OCI-LY7 (cell line): ENCODE data around the gene TSTD2. TPM values are rescaled to one million over a fixed set of nuclear protein-coding genes. Genes with fewer than 3 reads are reported as not detected.

Experiments
- Bru-seq: library from RNA; stranded (reverse); fragments of 400-500 nt; gene quantifications from one replicate; lab custom pipeline; 2021; lab: Mats Ljungman, UMichigan
- BruChase-seq, 2 experiments: library from RNA; stranded (reverse); fragments of 400-500 nt; gene quantifications; one replicate each; lab custom pipeline; 2021; lab: Mats Ljungman, UMichigan
- BruUV-seq: library from RNA; stranded (reverse); fragments of 400-500 nt; replicated peaks from 2 replicates; lab custom pipeline; 2021; lab: Mats Ljungman, UMichigan
- CTCF ChIA-PET: fragments of 300-600 bp; sonication (Branson Sonifier 250); formaldehyde crosslinking; loops from one replicate; lab custom pipeline; 2022; ENCODE audit warnings: antibody characterized with exemption; ENCODE audit not compliant: unreplicated experiment; lab: Charles Lee
- POLR2A ChIA-PET: fragments of 300-600 bp; sonication (Branson Sonifier 250); formaldehyde crosslinking; loops from one replicate; lab custom pipeline; 2022; ENCODE audit warnings: antibody characterized with exemption; lab: Charles Lee
- DNase-seq: peaks from one replicate; pipeline ENCODE4 v3.0.0-alpha.2; 2015; ENCODE audit warnings: low spot score
- H2AFZ ChIP-seq: fragments of 200-600 bp; sonication (generic), shearing (Covaris generic); 2 replicates; pipeline ENCODE4 v1.6.1; 2014; ENCODE audit warnings: mild to moderate bottlenecking, antibody characterized with exemption, low read length, moderate library complexity
- H3K27ac ChIP-seq: fragments of 200-600 bp; sonication (generic); 2 replicates; pipeline ENCODE4 v1.5.1; 2014; ENCODE audit warnings: mixed run types, low read depth, mild to moderate bottlenecking, moderate library complexity, low read length, inconsistent platforms; ENCODE audit not compliant: poor library complexity, severe bottlenecking
- H3K36me3 ChIP-seq: fragments of 200-600 bp; sonication (generic); 2 replicates; pipeline ENCODE4 v1.6.1; 2014; ENCODE audit warnings: mild to moderate bottlenecking, antibody characterized with exemption, low read length, moderate library complexity, mixed read lengths; ENCODE audit not compliant: insufficient read depth
- H3K4me1 ChIP-seq: fragments of 200-600 bp; sonication (generic); 2 replicates; pipeline ENCODE4 v1.5.1; 2014; ENCODE audit warnings: mild to moderate bottlenecking, low read length; ENCODE audit not compliant: insufficient read depth, poor library complexity, severe bottlenecking
- H3K4me2 ChIP-seq: fragments of 200-600 bp; sonication (generic); 2 replicates; pipeline ENCODE4 v1.6.1; 2014; ENCODE audit warnings: mild to moderate bottlenecking, low read length
- H3K4me3 ChIP-seq: fragments of 200-600 bp; sonication (generic); 2 replicates; pipeline ENCODE4 v1.5.1; 2014; ENCODE audit warnings: mild to moderate bottlenecking, low read depth, low read length; ENCODE audit not compliant: poor library complexity, severe bottlenecking
- H3K79me2 ChIP-seq: fragments of 200-600 bp; sonication (generic); 2 replicates; pipeline ENCODE4 v1.6.1; 2016; ENCODE audit warnings: low read depth, mild to moderate bottlenecking, low read length, moderate library complexity, mixed read lengths; ENCODE audit not compliant: insufficient read depth
- H3K9me2 ChIP-seq: fragments of 200-600 bp; sonication (generic); 2 replicates; pipeline ENCODE4 v1.6.1; 2016; ENCODE audit warnings: mild to moderate bottlenecking, low read length, mixed read lengths; ENCODE audit not compliant: insufficient read depth
- H3K9me3 ChIP-seq: fragments of 200-600 bp; sonication (generic); 2 replicates; pipeline ENCODE4 v1.6.1; 2014; ENCODE audit warnings: mild to moderate bottlenecking, mixed run types, low read length, mixed read lengths
- H4K20me1 ChIP-seq: fragments of 200-600 bp; sonication (generic); 2 replicates; pipeline ENCODE4 v1.6.1; 2014; ENCODE audit warnings: mild to moderate bottlenecking, antibody characterized with exemption, low read length, moderate library complexity, mixed read lengths; ENCODE audit not compliant: insufficient read depth
- CTCF ChIP-seq: fragments of 200-600 bp; sonication (generic); conservative IDR thresholded peaks from 2 replicates; pipeline ENCODE4 v1.5.1; 2014; ENCODE audit warnings: mild to moderate bottlenecking, antibody characterized with exemption, low read length, moderate library complexity, mixed read lengths
- EZH2phosphoT487 ChIP-seq: fragments of 200-600 bp; sonication (generic); IDR thresholded peaks from 2 replicates; pipeline ENCODE4 v1.6.1; 2018; ENCODE audit warnings: low read depth, borderline replicate concordance, mild to moderate bottlenecking, mixed run types, antibody characterized with exemption, low read length, moderate library complexity, mixed read lengths
- intact Hi-C: fragments of 100-400 bp; cut with micrococcal nuclease; formaldehyde crosslinking; loops from one replicate; pipeline ENCODE4 v1.10.0; 2022; ENCODE audit not compliant: unreplicated experiment
- long read RNA-seq: library from polyadenylated mRNA; stranded (forward); transcript quantifications from one replicate; pipeline ENCODE4 v2.0.0, GENCODE V29; 2022
- total RNA-seq, 2 experiments: library from RNA; depleted of rRNA in 1 of 2; stranded (reverse); fragments of >200 nt in 1 of 2; shearing (Covaris generic) in 1 of 2; gene quantifications; 2 replicates each; pipeline ENCODE4 v1.2.3, GENCODE V29; 2014 to 2022

The TSTD2 gene
- total RNA-seq (2014; rRNA removed; shearing (Covaris generic)), result 15.8 and 17.1 TPM in 2 replicates
- total RNA-seq (2022), result 22.0 and 24.1 TPM in 2 replicates
- Bru-seq, nascent RNA, result percentile 82 among the genes with signal in this experiment
- percentile 63 among the genes with signal in this experiment for BruChase-seq, experiment 1, labeled RNA remaining after a 6-hour chase
- BruChase-seq, experiment 2, labeled RNA remaining after a 2-hour chase, result percentile 77 among the genes with signal in this experiment
- long read RNA-seq, full-length matches to known transcripts, result 29 of 52 reads
- long read RNA-seq, partial matches to known transcripts, result 2 of 52 reads
- long read RNA-seq, other reads (novel, unspliced or antisense), result 21 of 52 reads

GRCh38 chr9:97632985-97633858, at the start of gene TSTD2, which contains the start of gene NCBP1:
Gene TSTD2, minus strand, starts transcription at chr9:97633368. Its CDS starts 5,806 bp downstream, at chr9:97627562.
Gene NCBP1, plus strand, starts transcription at chr9:97633821. Its CDS starts 61 bp downstream, at chr9:97633882.
- H3K4me2 ChIP-seq, result peak within 1 kb of the TSS; percentile 75
- H3K36me3 ChIP-seq, result peaks cover 35% of the 10 kb centered on the region
- no peaks in the 10 kb centered on the region for H3K9me3 ChIP-seq
- peaks cover 90% of the 10 kb centered on the region for H3K79me2 ChIP-seq
- ChIA-PET POLR2A (interaction anchor here (0.5 to 2.8 kb wide), 19 partner anchors 9 to 780 kb away, joined by 3 to 22 read pairs (median 4); partner anchors contain the start of genes XPA and ZNF782), CTCF (interaction anchor here (0.6 to 1.3 kb wide), 6 partner anchors 12 to 795 kb away, joined by 3 to 7 read pairs (median 4); partner anchors contain the start of gene XPA)
- no peaks in the 10 kb centered on the region for H3K9me2 ChIP-seq
- peak; percentile 99 for DNase-seq
- H2AFZ ChIP-seq, result peak within 1 kb of the TSS; percentile 82
- peak within 1 kb of the TSS; percentile 89 for H3K27ac ChIP-seq
- peaks cover 41% of the 10 kb centered on the region for H3K4me1 ChIP-seq
- H4K20me1 ChIP-seq, result peaks cover 26% of the 10 kb centered on the region
- intact Hi-C loops, result loop anchor here (1.0 to 10.0 kb wide), 5 partner anchors 64 to 1756 kb away; partner anchors contain the start of genes ERCC6L2, TBC1D2, XPA and ZNF367
- TF ChIP-seq EZH2phosphoT487, result no peak
- TF ChIP-seq CTCF, result no peak
- H3K4me3 ChIP-seq, result peak within 1 kb of the TSS; percentile 97
- no TSS peak for BruUV-seq

- intact Hi-C loops, result no loop called here
These were observed 49.1 kb upstream of the TSTD2 start for GRCh38 chr9:97682242-97682641.

More at GRCh38 chr9:97682242-97682641, 49.1 kb upstream of the TSTD2 start:
- Histone ChIP-seq H2AFZ (no peak overlapping the region), H3K36me3 (peaks cover 90% of the 10 kb centered on the region), H3K4me3 (no peak overlapping the region), H3K9me2 (no peaks in the 10 kb centered on the region), H3K9me3 (no peaks in the 10 kb centered on the region), H3K79me2 (no peaks in the 10 kb centered on the region), H4K20me1 (no peaks in the 10 kb centered on the region), H3K27ac (no peak overlapping the region), H3K4me2 (no peak overlapping the region), H3K4me1 (no peaks in the 10 kb centered on the region)
- no TSS peak for BruUV-seq
- ChIA-PET POLR2A (interaction anchor here (1.5 kb wide), 1 partner anchor 14 kb away, joined by 5 read pairs; the partner anchor contains the start of gene XPA), CTCF (no interaction called here)
- no peak for TF ChIP-seq CTCF
- no peak for TF ChIP-seq EZH2phosphoT487
- no peak for DNase-seq
